PFSK-1 (cell line): ENCODE results near the gene TMEM272.

Source experiments
- FOXP2 ChIP-seq: optimal IDR thresholded peaks from 2 replicates; pipeline ENCODE3; 2011; ENCODE audit warnings: borderline replicate concordance, control low read depth, inconsistent platforms; ENCODE audit not compliant: insufficient read depth; ENCODE audit errors: extremely low read length, extremely low read depth
- POLR2AphosphoS5 ChIP-seq: IDR thresholded peaks from 2 replicates; pipeline ENCODE4 v1.6.1; 2012; ENCODE audit warnings: low read depth, mild to moderate bottlenecking, control low read depth, low read length, moderate library complexity
- SIN3A ChIP-seq: IDR thresholded peaks from 2 replicates; pipeline ENCODE4 v1.6.1; 2012; ENCODE audit warnings: mild to moderate bottlenecking, low read length, moderate library complexity, borderline replicate concordance; ENCODE audit not compliant: insufficient read depth
- TAF1 ChIP-seq: IDR thresholded peaks from 2 replicates; pipeline ENCODE4 v1.6.1; 2012; ENCODE audit warnings: low read length, control low read depth, borderline replicate concordance; ENCODE audit not compliant: insufficient read depth
- TF ChIP-seq, protein P1 (sequence below), 2 experiments: IDR thresholded peaks; 2 replicates each; pipeline versions ENCODE4 v1.6.1 to v1.8.0; 2011 to 2012; ENCODE audit warnings: low read depth in 2 of 2, low read length in 2 of 2, control low read depth in 1 of 2, inconsistent platforms in 1 of 2, mild to moderate bottlenecking in 1 of 2, moderate library complexity in 1 of 2; ENCODE audit not compliant: insufficient read depth in 1 of 2

Gene TMEM272

DNA sequence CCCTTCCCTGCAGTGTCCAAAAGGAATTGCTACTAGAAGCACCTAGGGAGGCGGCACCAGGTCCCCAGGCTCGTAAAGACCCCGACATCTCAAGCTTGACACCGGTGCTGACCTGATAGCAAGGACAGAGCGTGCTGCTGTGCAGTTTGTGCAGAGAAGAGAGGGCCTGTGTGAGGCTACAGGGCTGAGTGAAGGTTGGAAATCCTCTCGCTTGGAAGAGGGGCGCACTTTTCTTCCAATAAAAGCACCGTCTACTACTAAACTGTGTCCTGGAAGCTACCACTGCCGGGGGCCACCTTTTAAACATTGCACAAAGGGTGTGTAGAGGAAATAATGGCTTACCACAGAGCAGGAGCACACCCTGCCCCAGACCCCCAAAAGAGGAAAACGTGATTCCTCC, 11.0 kb downstream of the TMEM272 start:
- TF ChIP-seq POLR2AphosphoS5: no peak
- TF ChIP-seq, protein P1, sequence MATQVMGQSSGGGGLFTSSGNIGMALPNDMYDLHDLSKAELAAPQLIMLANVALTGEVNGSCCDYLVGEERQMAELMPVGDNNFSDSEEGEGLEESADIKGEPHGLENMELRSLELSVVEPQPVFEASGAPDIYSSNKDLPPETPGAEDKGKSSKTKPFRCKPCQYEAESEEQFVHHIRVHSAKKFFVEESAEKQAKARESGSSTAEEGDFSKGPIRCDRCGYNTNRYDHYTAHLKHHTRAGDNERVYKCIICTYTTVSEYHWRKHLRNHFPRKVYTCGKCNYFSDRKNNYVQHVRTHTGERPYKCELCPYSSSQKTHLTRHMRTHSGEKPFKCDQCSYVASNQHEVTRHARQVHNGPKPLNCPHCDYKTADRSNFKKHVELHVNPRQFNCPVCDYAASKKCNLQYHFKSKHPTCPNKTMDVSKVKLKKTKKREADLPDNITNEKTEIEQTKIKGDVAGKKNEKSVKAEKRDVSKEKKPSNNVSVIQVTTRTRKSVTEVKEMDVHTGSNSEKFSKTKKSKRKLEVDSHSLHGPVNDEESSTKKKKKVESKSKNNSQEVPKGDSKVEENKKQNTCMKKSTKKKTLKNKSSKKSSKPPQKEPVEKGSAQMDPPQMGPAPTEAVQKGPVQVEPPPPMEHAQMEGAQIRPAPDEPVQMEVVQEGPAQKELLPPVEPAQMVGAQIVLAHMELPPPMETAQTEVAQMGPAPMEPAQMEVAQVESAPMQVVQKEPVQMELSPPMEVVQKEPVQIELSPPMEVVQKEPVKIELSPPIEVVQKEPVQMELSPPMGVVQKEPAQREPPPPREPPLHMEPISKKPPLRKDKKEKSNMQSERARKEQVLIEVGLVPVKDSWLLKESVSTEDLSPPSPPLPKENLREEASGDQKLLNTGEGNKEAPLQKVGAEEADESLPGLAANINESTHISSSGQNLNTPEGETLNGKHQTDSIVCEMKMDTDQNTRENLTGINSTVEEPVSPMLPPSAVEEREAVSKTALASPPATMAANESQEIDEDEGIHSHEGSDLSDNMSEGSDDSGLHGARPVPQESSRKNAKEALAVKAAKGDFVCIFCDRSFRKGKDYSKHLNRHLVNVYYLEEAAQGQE (IDR thresholded peaks at IDR 0.05; ENCODE audit: insufficient read depth in 1 of 2, low read depth in 2 of 2, low read length in 2 of 2): no peak

DNA sequence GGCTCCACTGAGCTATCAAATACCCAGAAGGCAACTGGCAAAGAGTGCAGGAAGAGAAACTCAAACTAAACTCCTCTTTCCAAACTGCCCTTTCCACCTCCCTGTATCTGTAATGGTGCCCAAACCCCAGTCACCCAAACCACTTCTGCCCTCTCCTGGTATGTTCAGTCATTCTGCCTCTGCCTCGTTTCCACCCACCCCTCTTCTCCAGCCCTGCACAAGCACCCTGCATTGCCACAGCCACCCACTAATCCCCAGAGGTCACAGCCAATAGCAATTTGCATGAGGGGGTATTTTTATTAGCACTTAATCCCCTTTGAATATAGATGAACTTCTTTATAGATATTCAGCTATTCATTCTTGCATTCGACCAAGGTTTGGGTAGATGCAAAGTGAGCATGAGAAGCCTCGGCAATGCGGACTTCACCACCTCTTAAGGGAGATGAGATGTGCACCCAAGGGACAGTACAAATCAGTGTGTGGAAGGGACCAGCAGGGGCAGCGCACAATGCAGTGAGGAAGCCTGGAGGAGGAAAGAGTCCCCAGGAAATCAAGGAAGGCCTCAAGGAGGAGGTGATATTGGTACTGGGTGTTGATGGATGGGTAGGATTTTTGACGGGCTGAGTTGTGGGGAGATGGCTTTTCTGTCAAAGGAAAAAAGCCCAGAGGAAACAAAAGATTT, 12.4 kb downstream of the TMEM272 start:
- TF ChIP-seq TAF1: no peak
- TF ChIP-seq FOXP2: no peak
- no peak for TF ChIP-seq POLR2AphosphoS5
- TF ChIP-seq, protein P1 (IDR thresholded peaks at IDR 0.05; ENCODE audit: insufficient read depth in 1 of 2, low read depth in 2 of 2, low read length in 2 of 2): no peak

DNA sequence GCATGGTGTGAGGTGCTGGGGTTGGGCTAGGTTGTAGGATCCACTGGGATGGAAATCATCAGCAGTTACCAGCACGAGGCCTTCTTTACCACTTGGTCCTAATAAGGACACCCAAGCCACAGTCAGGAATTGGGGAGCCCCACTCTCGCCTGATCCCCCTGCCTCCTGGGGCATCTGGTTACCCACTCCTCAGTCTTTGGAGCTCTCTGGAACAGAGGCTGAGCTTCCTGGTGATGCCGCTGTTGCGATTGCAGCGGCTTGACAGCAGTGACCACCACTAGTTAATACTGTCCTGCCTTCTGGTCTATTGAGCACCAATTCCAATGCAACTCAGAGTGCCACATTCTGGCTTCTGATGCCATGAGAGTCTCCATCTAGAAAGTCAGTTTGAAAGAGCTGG, 13.5 kb downstream of the TMEM272 start:
- TF ChIP-seq POLR2AphosphoS5: no peak
- TF ChIP-seq TAF1: no peak
- TF ChIP-seq, protein P1 (IDR thresholded peaks at IDR 0.05; ENCODE audit: insufficient read depth in 1 of 2, low read depth in 2 of 2, low read length in 2 of 2): no peak
- no peak for TF ChIP-seq SIN3A
- no peak for TF ChIP-seq FOXP2

DNA sequence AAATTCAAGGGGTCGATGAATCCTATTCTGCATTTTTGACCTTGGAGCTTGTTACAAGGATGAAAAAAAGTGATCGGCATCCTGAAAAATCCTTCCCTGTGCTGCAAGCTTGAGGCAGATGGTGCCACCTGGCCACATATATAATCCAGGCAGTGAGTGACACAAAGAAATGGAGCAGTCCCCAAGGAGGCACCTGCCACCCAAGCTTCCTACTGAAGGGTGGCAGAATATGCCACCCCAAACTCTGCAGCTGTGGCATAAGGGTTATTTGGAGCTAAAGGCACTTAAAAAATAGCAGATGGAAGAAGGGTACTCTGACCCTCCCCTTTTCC, 15.4 kb downstream of the TMEM272 start:
- TF ChIP-seq, protein P1 (IDR thresholded peaks at IDR 0.05; ENCODE audit: insufficient read depth in 1 of 2, low read depth in 2 of 2, low read length in 2 of 2): no peak
- TF ChIP-seq SIN3A (no peak), TAF1 (no peak), FOXP2 (no peak), POLR2AphosphoS5 (no peak)
